Activated T-helper 1 cell treated with anti-CD3 and anti-CD28 coated beads, Interleukin-2, amount 50 U/mL, for 16 hours (primary cell): ENCODE data around the gene VENTX.
"Not testable (repeated sequence)": the region's sequence is repeated elsewhere in the genome, so short reads cannot be mapped to it uniquely, and the experiment has no call there.

Source experiments
- DNase-seq, 2 donors: peaks; one replicate each; pipeline ENCODE4 v3.0.0-alpha.2; 2020; ENCODE audit warnings: low read depth in 1 of 2, low spot score in 1 of 2

Gene VENTX

GRCh38 chr10:133214468-133215410, 22.9 kb upstream of the VENTX start:
- no peak for DNase-seq

- DNase-seq = no peak
These were observed 22.1 kb upstream of the VENTX start for GRCh38 chr10:133215586-133215985.

GRCh38 chr10:133216776-133217175, 20.9 kb upstream of the VENTX start:
- no peak for DNase-seq

GRCh38 chr10:133217800-133218589, 19.7 kb upstream of the VENTX start:
- no peak for DNase-seq

- DNase-seq = no peak
These were observed 18.8 kb upstream of the VENTX start for GRCh38 chr10:133218891-133219290.

GRCh38 chr10:133219782-133220181, 17.9 kb upstream of the VENTX start:
- no peak for DNase-seq

- no peak for DNase-seq
These were observed 16.3 kb upstream of the VENTX start for GRCh38 chr10:133221331-133221730.

GRCh38 chr10:133221756-133222155, 15.9 kb upstream of the VENTX start:
- not testable (repeated sequence) for DNase-seq

GRCh38 chr10:133224076-133224475, 13.6 kb upstream of the VENTX start:
- no peak for DNase-seq

- DNase-seq = no peak
These were observed 12.8 kb upstream of the VENTX start for GRCh38 chr10:133224756-133225372.

GRCh38 chr10:133225707-133226191, 11.9 kb upstream of the VENTX start:
- no peak for DNase-seq

- DNase-seq = no peak
These were observed 11.3 kb upstream of the VENTX start for GRCh38 chr10:133226251-133226808.

GRCh38 chr10:133227256-133227655, 10.4 kb upstream of the VENTX start:
- DNase-seq = no peak

GRCh38 chr10:133229265-133230043, 8.2 kb upstream of the VENTX start:
- DNase-seq = no peak

GRCh38 chr10:133230044-133230361, 7.7 kb upstream of the VENTX start, which contains the start of gene UTF1:
Gene UTF1, plus strand, starts transcription at chr10:133230217. Its CDS starts 72 bp downstream, at chr10:133230289.
- DNase-seq = no peak

- no peak for DNase-seq
These were observed 7.1 kb upstream of the VENTX start for GRCh38 chr10:133230387-133231195.

GRCh38 chr10:133231244-133231945, 6.3 kb upstream of the VENTX start:
- no peak for DNase-seq

GRCh38 chr10:133231946-133232574, 5.6 kb upstream of the VENTX start:
- no peak for DNase-seq
